GM12878 (cell line): Measurements from ENCODE around the gene HS6ST3. TPM values are rescaled to one million over a fixed set of nuclear protein-coding genes. Genes with fewer than 3 reads are reported as not detected.

ENCODE experiments used
- ATAC-seq: fragments of 200-7000 bp; cut with Tn5 transposase; 3 replicates; pipeline ENCODE4 v1.9.1; 2020; ENCODE audit warnings: mild to moderate bottlenecking, moderate library complexity
- BruUV-seq: library from RNA; stranded (reverse); fragments of 400-500 nt; replicated peaks from 2 replicates; lab custom pipeline; 2021; lab: Mats Ljungman, UMichigan
- CTCF ChIA-PET: fragments of 300-600 bp; sonication (Branson Sonifier 250); formaldehyde crosslinking; extraction: SDS; loops from one replicate; lab custom pipeline; 2021; ENCODE audit warnings: inconsistent platforms; lab: Yijun Ruan, JAX
- POLR2A ChIA-PET: fragments of 350-600 bp; formaldehyde crosslinking; extraction: SDS; loops from one replicate; lab custom pipeline; 2021; ENCODE audit warnings: inconsistent platforms; lab: Charles Lee
- RAD21 ChIA-PET: fragments of 300-600 bp; sonication (Branson Sonifier 250); formaldehyde crosslinking; loops from one replicate; lab custom pipeline; 2023; ENCODE audit warnings: antibody characterized with exemption; ENCODE audit not compliant: unreplicated experiment; lab: Charles Lee
- SMC1A ChIA-PET: fragments of 300-600 bp; sonication (Branson Sonifier 250); formaldehyde crosslinking; loops from one replicate; lab custom pipeline; 2023; ENCODE audit not compliant: unreplicated experiment, uncharacterized antibody; lab: Charles Lee
- DNase-seq: peaks from one replicate; pipeline ENCODE4 v3.0.0-alpha.2; 2011; ENCODE audit warnings: low read depth, low spot score
- FAIRE-seq: peaks from 3 replicates; lab custom pipeline; 2011; peaks lifted over from hg19 to GRCh38; lab: Jason Lieb, UNC
- H2AFZ ChIP-seq: 2 replicates; pipeline ENCODE4 v1.6.0; 2011; ENCODE audit warnings: low read depth, low read length, control low read depth; ENCODE audit not compliant: control insufficient read depth
- H3K27ac ChIP-seq: 2 replicates; pipeline ENCODE4 v1.5.1; 2011; ENCODE audit warnings: control low read depth; ENCODE audit not compliant: control insufficient read depth, insufficient read depth
- H3K27me3 ChIP-seq, 2 experiments: replicated peaks in 1 of 2; 2 replicates each; pipeline versions ENCODE4 v1.6.0 to v1.6.1; 2011; ENCODE audit warnings: low read length in 1 of 2; ENCODE audit not compliant: control insufficient read depth in 2 of 2, insufficient read depth in 2 of 2
- H3K36me3 ChIP-seq, 2 experiments: 2 replicates each; pipeline ENCODE4 v1.5.1; 2011; ENCODE audit warnings: low read length in 1 of 2; ENCODE audit not compliant: control insufficient read depth in 2 of 2, insufficient read depth in 2 of 2
- H3K4me1 ChIP-seq: 2 replicates; pipeline ENCODE4 v1.6.1; 2011; ENCODE audit warnings: mild to moderate bottlenecking, low read length, moderate library complexity, mixed read lengths; ENCODE audit not compliant: control insufficient read depth, insufficient read depth
- H3K4me2 ChIP-seq: 2 replicates; pipeline ENCODE4 v1.6.0; 2011; ENCODE audit warnings: control low read depth; ENCODE audit not compliant: control insufficient read depth, insufficient read depth
- H3K4me3 ChIP-seq: fragments of 200-600 bp; sonication (generic); 2 replicates; pipeline ENCODE4 v1.5.1; 2016
- H3K79me2 ChIP-seq: 2 replicates; pipeline ENCODE4 v1.6.0; 2011; ENCODE audit warnings: low read length; ENCODE audit not compliant: control insufficient read depth, insufficient read depth
- H3K9ac ChIP-seq: 2 replicates; pipeline ENCODE4 v1.8.0; 2011; ENCODE audit warnings: low read length, control low read depth, mixed read lengths; ENCODE audit not compliant: control insufficient read depth, insufficient read depth
- H3K9me3 ChIP-seq: replicated peaks from 3 replicates; pipeline ENCODE4 v1.5.1; 2011; ENCODE audit warnings: mild to moderate bottlenecking, low read length; ENCODE audit not compliant: control insufficient read depth, insufficient read depth
- H4K20me1 ChIP-seq: 2 replicates; pipeline ENCODE4 v1.6.0; 2011; ENCODE audit not compliant: control insufficient read depth, insufficient read depth
- CHD1 ChIP-seq: IDR thresholded peaks from 2 replicates; pipeline ENCODE4 v1.6.1; 2012; ENCODE audit warnings: low read depth, low read length, improper control_type of control experiment
- JUNB ChIP-seq: IDR thresholded peaks from 2 replicates; pipeline ENCODE4 v1.6.1; 2016; ENCODE audit warnings: antibody characterized with exemption, mild to moderate bottlenecking
- PKNOX1 ChIP-seq: fragments of 450-650 bp; IDR thresholded peaks from 2 replicates; pipeline ENCODE4 v1.6.1; 2016; ENCODE audit warnings: mild to moderate bottlenecking
- USF1 ChIP-seq: IDR thresholded peaks from 2 replicates; pipeline ENCODE4 v1.6.1; 2011; ENCODE audit warnings: borderline replicate concordance, low read depth, mild to moderate bottlenecking, moderate library complexity, mixed read lengths, low read length; ENCODE audit not compliant: insufficient read depth; ENCODE audit errors: extremely low read length
- WGBS: methylation state at CpG from one replicate; pipeline ENCODE4 v1.1.6; 2016; ENCODE audit warnings: low lambda C conversion rate; ENCODE audit not compliant: insufficient replicate concordance, insufficient coverage; ENCODE audit errors: missing lambda C conversion rate; 5-methylcytosine and 5-hydroxymethylcytosine counted together
- in situ Hi-C: fragments of 300-500 bp; cut with MboI; formaldehyde crosslinking; loops from 9 replicates; pipeline ENCODE4 v1.14.3; 2018; ENCODE audit warnings: mixed read lengths
- intact Hi-C: fragments of 100-400 bp; cut with micrococcal nuclease; formaldehyde crosslinking; loops from one replicate; pipeline ENCODE4 v1.14.2; 2022; ENCODE audit not compliant: unreplicated experiment
- polyA plus RNA-seq, 11 experiments: library from polyadenylated mRNA; depleted of rRNA in 4 of 11; unstranded in 6 of 11; stranded (reverse) in 5 of 11; fragments of >200 nt; fragmentation: Nextera tagmentation in 4 of 11; fragmentation: Illumina TruSeq in 1 of 11; extraction: Ambion mirVana in 4 of 11; extraction: Trizol in 1 of 11; gene quantifications; 1 replicate in 1 of 11; 2 replicates in 10 of 11; pipeline versions ENCODE4 v1.2.1 to v1.2.3, GENCODE V29; 2011 to 2016; ENCODE audit warnings: inconsistent platforms in 2 of 11, missing spikeins in 2 of 11, low read depth in 1 of 11
- total RNA-seq, 4 experiments: library from RNA; depleted of rRNA in 3 of 4; stranded (reverse); fragments of >200 nt in 3 of 4; fragmentation: Illumina TruSeq in 1 of 4; extraction: Trizol in 1 of 4; gene quantifications; 2 replicates each; pipeline versions ENCODE4 v1.2.1 to v1.2.3, GENCODE V29; 2013 to 2021

HS6ST3 gene
- total and polyA plus RNA-seq, 10 of the 15 experiments (the other 5 are each of a cell fraction or from before 2014, with no cell fraction given), result under 0.01 to 2.9 TPM; not detected in 8

- no TSS peak for BruUV-seq
- no peaks in the 10 kb centered on the region for H3K4me1 ChIP-seq
- TF ChIP-seq CHD1 (no peak), JUNB (no peak), PKNOX1 (peak; percentile 53)
- TF ChIP-seq, all 136 proteins: peak for 1
- no peak for ATAC-seq
- Histone ChIP-seq H3K9ac (no peak overlapping the region), H3K4me3 (no peak overlapping the region), H3K9me3 (no peaks in the 10 kb centered on the region), H3K79me2 (no peaks in the 10 kb centered on the region), H3K4me2 (no peak overlapping the region), H4K20me1 (no peaks in the 10 kb centered on the region), H3K36me3 (no peaks in the 10 kb centered on the region), H2AFZ (no peak overlapping the region), H3K27ac (no peak overlapping the region), H3K27me3 (no peaks in the 10 kb centered on the region)
- in situ Hi-C loops (no loop called here), intact Hi-C loops (no loop called here)
- ChIA-PET POLR2A (no interaction called here), CTCF (no interaction called here), RAD21 (no interaction called here), SMC1A (no interaction called here)
- no peak for FAIRE-seq
- DNase-seq, result no peak
- WGBS, result 52% methylated on average over 4 of the region's 5 CpGs
Measured at GRCh38 chr13:96431044-96431581, 341.2 kb downstream of the HS6ST3 start.

- no peak for ATAC-seq
- in situ Hi-C loops, result no loop called here
- ChIA-PET CTCF (no interaction called here), SMC1A (no interaction called here), RAD21 (no interaction called here), POLR2A (no interaction called here)
- no peak overlapping the region for H3K9ac ChIP-seq
- TF ChIP-seq USF1, result no peak
- no TSS peak for BruUV-seq
- H3K27ac ChIP-seq, result no peak overlapping the region
- intact Hi-C loops, result no loop called here
- no peak overlapping the region for H3K4me3 ChIP-seq
- no peaks in the 10 kb centered on the region for H3K79me2 ChIP-seq
- no peak for DNase-seq
- H4K20me1 ChIP-seq, result no peaks in the 10 kb centered on the region
- no peaks in the 10 kb centered on the region for H3K4me1 ChIP-seq
- H3K27me3 ChIP-seq, result no peaks in the 10 kb centered on the region
- H3K36me3 ChIP-seq, result no peaks in the 10 kb centered on the region
- 0% methylated on average over 3 of the region's 3 CpGs for WGBS
- H3K9me3 ChIP-seq, result no peaks in the 10 kb centered on the region
- no peak for FAIRE-seq
- no peak overlapping the region for H2AFZ ChIP-seq
- H3K4me2 ChIP-seq, result no peak overlapping the region
Measured at GRCh38 chr13:96444676-96445075, 354.8 kb downstream of the HS6ST3 start.
